ENCODE results near the gene GJC1. TPM values are rescaled to one million over a fixed set of nuclear protein-coding genes. Genes with fewer than 3 reads are reported as not detected.
"Not testable (repeated sequence)": the region's sequence is repeated elsewhere in the genome, so short reads cannot be mapped to it uniquely, and the experiment has no call there.

GJC1 gene
- total and polyA plus RNA-seq, 2 donors (not counting 3 experiments of a cell fraction or from before 2014, with no cell fraction given) = 13.8 to 39.7 TPM

DNA sequence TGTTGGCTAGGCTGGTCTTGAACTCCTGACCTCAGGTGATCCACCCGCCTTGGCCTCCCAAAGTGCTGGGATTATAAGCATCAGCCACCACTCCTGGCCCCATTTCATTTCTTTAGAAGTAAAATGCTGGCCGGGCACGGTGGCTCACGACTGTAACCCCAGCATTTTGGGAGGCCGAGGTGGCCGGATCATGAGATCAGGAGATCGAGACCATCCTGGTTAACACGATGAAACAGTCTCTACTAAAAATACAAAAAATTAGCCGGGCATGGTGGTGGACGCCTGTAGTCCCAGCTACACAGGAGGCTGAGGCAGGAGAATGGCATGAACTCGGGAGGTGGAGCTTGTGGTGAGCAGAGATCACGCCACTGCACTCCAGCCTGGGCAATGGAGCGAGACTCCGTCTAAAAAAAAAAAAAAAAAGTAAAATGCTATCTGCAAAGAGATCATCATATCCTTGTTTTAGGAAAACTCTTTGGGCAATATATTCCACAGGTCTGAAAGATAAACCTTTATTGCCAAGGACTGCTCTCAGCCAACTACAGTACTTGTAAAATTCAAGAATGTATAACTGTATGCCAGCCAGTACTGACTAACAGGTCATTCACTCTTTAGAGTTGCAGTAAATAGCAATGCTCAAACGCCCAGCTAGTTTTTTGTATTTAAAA, 3.8 kb downstream of the GJC1 start:
- H3K9me3 ChIP-seq (replicated peaks; ENCODE audit: control insufficient read depth, insufficient read depth, low read length) = no peaks in the 10 kb centered on the region
- no peak for TF ChIP-seq FOS (IDR thresholded peaks at IDR 0.05; ENCODE audit: borderline replicate concordance, insufficient read depth, low read length)
- no peak for TF ChIP-seq JUN (IDR thresholded peaks at IDR 0.05; ENCODE audit: borderline replicate concordance, insufficient read depth, insufficient read length, low read depth)
- no peak for TF ChIP-seq MYC (IDR thresholded peaks at IDR 0.05; ENCODE audit: low read depth, low read length)
- TF ChIP-seq POLR2A (IDR thresholded peaks at IDR 0.05; ENCODE audit: low read depth, low read length) = no peak
- TF ChIP-seq, protein P1, sequence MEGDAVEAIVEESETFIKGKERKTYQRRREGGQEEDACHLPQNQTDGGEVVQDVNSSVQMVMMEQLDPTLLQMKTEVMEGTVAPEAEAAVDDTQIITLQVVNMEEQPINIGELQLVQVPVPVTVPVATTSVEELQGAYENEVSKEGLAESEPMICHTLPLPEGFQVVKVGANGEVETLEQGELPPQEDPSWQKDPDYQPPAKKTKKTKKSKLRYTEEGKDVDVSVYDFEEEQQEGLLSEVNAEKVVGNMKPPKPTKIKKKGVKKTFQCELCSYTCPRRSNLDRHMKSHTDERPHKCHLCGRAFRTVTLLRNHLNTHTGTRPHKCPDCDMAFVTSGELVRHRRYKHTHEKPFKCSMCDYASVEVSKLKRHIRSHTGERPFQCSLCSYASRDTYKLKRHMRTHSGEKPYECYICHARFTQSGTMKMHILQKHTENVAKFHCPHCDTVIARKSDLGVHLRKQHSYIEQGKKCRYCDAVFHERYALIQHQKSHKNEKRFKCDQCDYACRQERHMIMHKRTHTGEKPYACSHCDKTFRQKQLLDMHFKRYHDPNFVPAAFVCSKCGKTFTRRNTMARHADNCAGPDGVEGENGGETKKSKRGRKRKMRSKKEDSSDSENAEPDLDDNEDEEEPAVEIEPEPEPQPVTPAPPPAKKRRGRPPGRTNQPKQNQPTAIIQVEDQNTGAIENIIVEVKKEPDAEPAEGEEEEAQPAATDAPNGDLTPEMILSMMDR (IDR thresholded peaks at IDR 0.05; ENCODE audit: extremely low read depth in 1 of 2, insufficient read depth in 1 of 2, low read depth in 1 of 2, low read length in 2 of 2) = no peak
- TF ChIP-seq GATA2 (IDR thresholded peaks at IDR 0.05; ENCODE audit: insufficient read depth, insufficient read length, low read depth, low read length) = no peak
- no peak for TF ChIP-seq MAX (IDR thresholded peaks at IDR 0.05; ENCODE audit: insufficient read depth, insufficient read length)
- no peak for TF ChIP-seq EZH2 (IDR thresholded peaks at IDR 0.05; ENCODE audit: borderline replicate concordance, low read depth, low read length, severe bottlenecking)
- no peak for TF ChIP-seq POLR2AphosphoS5 (IDR thresholded peaks at IDR 0.05; ENCODE audit: insufficient read depth, low read depth, low read length)
- H3K9me1 ChIP-seq (replicated peaks; ENCODE audit: control insufficient read depth, extremely low read depth, insufficient read depth, low read length) = no peaks in the 10 kb centered on the region
- no peak overlapping the region for H3K27ac ChIP-seq (ENCODE audit: insufficient read depth, low read depth, low read length)
- dilution Hi-C loops (cut with MboI; ENCODE audit: extremely low pct_ligation_motif_present, low sequenced_read_pairs) (no loop called here), intact Hi-C loops (cut with micrococcal nuclease) (no loop called here)
- H3K9ac ChIP-seq (replicated peaks; ENCODE audit: extremely low read depth, insufficient read depth, low read length) = no peak overlapping the region
- no peaks in the 10 kb centered on the region for H3K27me3 ChIP-seq (ENCODE audit: control insufficient read depth in 2 of 2, insufficient read depth in 2 of 2, low read length in 2 of 2)
- no peak overlapping the region for H3K4me2 ChIP-seq (ENCODE audit: insufficient read depth, low read length)
- ChIA-PET CTCF (interaction anchor here (0.7 to 2.7 kb wide), 3 partner anchors 32 to 52 kb away, joined by 3 to 13 read pairs (median 3); no protein-coding TSS in a partner anchor), POLR2A (interaction anchor here (0.6 kb wide), 1 partner anchor 679 kb away, joined by 5 read pairs; no protein-coding TSS in a partner anchor)
- no peak overlapping the region for H3K4me3 ChIP-seq (replicated peaks in 1 of 3; ENCODE audit: insufficient read depth in 1 of 3, low read depth in 1 of 3, low read length in 3 of 3)
- no peaks in the 10 kb centered on the region for H4K20me1 ChIP-seq (replicated peaks; ENCODE audit: control insufficient read depth, extremely low read depth, insufficient read depth, low read length)
- BruUV-seq (replicated peaks) = no TSS peak
- H2AFZ ChIP-seq (ENCODE audit: low read depth, low read length) = no peak overlapping the region
- FAIRE-seq (no peak), DNase-seq (ENCODE audit: low read depth, low spot score) (peak; percentile 42)
- peaks cover 63% of the 10 kb centered on the region for H3K79me2 ChIP-seq (ENCODE audit: control insufficient read depth, insufficient read depth, low read length)
- peaks cover 10% of the 10 kb centered on the region for H3K4me1 ChIP-seq (ENCODE audit: control insufficient read depth, extremely low read depth, insufficient read depth, low read length)
- H3K36me3 ChIP-seq (ENCODE audit: control insufficient read depth in 2 of 2, extremely low read depth in 1 of 2, insufficient read depth in 2 of 2, low read length in 2 of 2) = no peaks in the 10 kb centered on the region

DNA sequence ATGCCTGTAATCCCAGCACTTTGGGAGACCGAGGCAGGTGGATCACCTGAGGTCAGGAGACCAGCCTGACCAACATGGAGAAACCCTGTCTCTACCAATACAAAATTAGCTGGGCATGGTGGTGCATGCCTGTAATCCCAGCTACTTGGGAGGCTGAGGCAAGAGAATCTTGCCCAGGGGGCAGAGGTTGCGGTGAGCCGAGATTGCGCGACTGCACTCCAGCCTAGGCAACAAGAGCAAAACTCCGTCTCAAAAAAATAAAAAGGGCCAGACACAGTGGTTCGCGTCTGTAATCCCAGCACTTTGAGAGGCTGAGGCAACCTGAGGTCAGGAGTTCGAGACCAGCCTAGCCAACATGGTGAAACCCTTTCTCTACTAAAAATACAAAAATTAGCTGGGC, 4.9 kb downstream of the GJC1 start:
- DNase-seq (ENCODE audit: low read depth, low spot score); H3K27ac ChIP-seq (ENCODE audit: insufficient read depth, low read depth, low read length); FAIRE-seq; intact Hi-C loops (cut with micrococcal nuclease); H3K4me2 ChIP-seq (ENCODE audit: insufficient read depth, low read length); H4K20me1 ChIP-seq (replicated peaks; ENCODE audit: control insufficient read depth, extremely low read depth, insufficient read depth, low read length); H3K9me3 ChIP-seq (replicated peaks; ENCODE audit: control insufficient read depth, insufficient read depth, low read length); H3K4me3 ChIP-seq (replicated peaks in 1 of 3; ENCODE audit: insufficient read depth in 1 of 3, low read depth in 1 of 3, low read length in 3 of 3); H3K9me1 ChIP-seq (replicated peaks; ENCODE audit: control insufficient read depth, extremely low read depth, insufficient read depth, low read length); H3K9ac ChIP-seq (replicated peaks; ENCODE audit: extremely low read depth, insufficient read depth, low read length); H2AFZ ChIP-seq (ENCODE audit: low read depth, low read length); POLR2A ChIA-PET; H3K36me3 ChIP-seq (ENCODE audit: control insufficient read depth in 2 of 2, extremely low read depth in 1 of 2, insufficient read depth in 2 of 2, low read length in 2 of 2); dilution Hi-C loops (cut with MboI; ENCODE audit: extremely low pct_ligation_motif_present, low sequenced_read_pairs); H3K27me3 ChIP-seq (ENCODE audit: control insufficient read depth in 2 of 2, insufficient read depth in 2 of 2, low read length in 2 of 2); BruUV-seq (replicated peaks): not testable (repeated sequence)
- peaks cover 68% of the 10 kb centered on the region for H3K79me2 ChIP-seq (ENCODE audit: control insufficient read depth, insufficient read depth, low read length)
- H3K4me1 ChIP-seq (ENCODE audit: control insufficient read depth, extremely low read depth, insufficient read depth, low read length) = peaks cover 18% of the 10 kb centered on the region
- CTCF ChIA-PET = interaction anchor here (0.9 to 2.7 kb wide), 2 partner anchors 46 to 53 kb away, joined by 3 to 13 read pairs; no protein-coding TSS in a partner anchor
